ENCODE data around the gene AFG1L. TPM values are rescaled to one million over a fixed set of nuclear protein-coding genes. Genes with fewer than 3 reads are reported as not detected.

The AFG1L gene
- total and polyA plus RNA-seq, 2 experiments from 2014 or later, result 4.1 to 8.7 TPM

DNA sequence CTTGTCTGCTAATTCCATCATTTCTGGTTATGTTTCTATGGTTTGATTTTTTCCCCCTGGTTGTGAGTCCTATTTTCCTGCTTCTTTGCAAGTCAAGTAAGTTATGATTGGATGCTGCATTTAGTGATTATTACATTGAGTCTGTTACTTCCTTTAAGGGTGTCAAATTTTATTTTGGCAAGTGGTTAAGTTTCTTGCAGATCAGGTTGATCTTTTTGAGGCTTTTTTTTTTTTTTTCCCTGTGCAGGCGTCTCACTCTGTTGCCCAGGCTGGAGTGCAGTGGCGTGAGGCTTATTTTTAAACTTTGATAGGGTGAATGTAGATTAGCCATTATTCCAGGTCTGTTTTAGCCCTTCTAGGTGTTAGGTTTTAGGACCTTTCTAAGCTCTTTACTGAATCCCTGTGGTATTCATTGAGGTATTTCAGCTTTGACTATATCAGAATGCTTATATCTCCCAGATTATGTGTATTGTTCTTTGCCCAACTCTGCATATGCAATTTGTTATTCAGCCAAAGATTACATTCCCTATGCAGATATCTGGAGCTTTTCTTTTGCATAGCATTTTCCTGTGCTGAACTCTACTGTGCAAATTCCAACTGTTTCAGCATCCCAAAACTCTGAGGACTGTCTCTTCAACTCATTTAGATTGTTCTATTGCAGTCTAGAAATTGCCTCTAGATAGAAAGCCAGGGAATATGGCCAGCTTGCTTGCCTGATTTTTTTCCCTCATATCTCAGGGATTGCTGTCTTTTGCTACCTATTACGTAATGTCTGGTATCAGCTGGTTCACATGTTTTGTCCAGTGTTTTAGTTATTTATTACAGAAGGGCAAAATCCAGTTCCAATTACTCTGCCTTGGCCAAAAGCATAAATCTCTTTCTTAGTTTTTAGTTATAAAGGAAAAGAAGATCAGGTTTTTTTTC is 113.3 kb downstream of the AFG1L start (continued):
- TF ChIP-seq, protein P1, sequence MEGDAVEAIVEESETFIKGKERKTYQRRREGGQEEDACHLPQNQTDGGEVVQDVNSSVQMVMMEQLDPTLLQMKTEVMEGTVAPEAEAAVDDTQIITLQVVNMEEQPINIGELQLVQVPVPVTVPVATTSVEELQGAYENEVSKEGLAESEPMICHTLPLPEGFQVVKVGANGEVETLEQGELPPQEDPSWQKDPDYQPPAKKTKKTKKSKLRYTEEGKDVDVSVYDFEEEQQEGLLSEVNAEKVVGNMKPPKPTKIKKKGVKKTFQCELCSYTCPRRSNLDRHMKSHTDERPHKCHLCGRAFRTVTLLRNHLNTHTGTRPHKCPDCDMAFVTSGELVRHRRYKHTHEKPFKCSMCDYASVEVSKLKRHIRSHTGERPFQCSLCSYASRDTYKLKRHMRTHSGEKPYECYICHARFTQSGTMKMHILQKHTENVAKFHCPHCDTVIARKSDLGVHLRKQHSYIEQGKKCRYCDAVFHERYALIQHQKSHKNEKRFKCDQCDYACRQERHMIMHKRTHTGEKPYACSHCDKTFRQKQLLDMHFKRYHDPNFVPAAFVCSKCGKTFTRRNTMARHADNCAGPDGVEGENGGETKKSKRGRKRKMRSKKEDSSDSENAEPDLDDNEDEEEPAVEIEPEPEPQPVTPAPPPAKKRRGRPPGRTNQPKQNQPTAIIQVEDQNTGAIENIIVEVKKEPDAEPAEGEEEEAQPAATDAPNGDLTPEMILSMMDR (conservative IDR thresholded peaks at IDR 0.05; ENCODE audit: low read depth in 2 of 2), result no peak
- no peak for TF ChIP-seq JUNB (IDR thresholded peaks at IDR 0.05; ENCODE audit: unreplicated experiment)
- TF ChIP-seq CREB1 (CRISPR knock-in tag; IDR thresholded peaks at IDR 0.05; ENCODE audit: low read depth), result no peak
- TF ChIP-seq, protein P2, sequence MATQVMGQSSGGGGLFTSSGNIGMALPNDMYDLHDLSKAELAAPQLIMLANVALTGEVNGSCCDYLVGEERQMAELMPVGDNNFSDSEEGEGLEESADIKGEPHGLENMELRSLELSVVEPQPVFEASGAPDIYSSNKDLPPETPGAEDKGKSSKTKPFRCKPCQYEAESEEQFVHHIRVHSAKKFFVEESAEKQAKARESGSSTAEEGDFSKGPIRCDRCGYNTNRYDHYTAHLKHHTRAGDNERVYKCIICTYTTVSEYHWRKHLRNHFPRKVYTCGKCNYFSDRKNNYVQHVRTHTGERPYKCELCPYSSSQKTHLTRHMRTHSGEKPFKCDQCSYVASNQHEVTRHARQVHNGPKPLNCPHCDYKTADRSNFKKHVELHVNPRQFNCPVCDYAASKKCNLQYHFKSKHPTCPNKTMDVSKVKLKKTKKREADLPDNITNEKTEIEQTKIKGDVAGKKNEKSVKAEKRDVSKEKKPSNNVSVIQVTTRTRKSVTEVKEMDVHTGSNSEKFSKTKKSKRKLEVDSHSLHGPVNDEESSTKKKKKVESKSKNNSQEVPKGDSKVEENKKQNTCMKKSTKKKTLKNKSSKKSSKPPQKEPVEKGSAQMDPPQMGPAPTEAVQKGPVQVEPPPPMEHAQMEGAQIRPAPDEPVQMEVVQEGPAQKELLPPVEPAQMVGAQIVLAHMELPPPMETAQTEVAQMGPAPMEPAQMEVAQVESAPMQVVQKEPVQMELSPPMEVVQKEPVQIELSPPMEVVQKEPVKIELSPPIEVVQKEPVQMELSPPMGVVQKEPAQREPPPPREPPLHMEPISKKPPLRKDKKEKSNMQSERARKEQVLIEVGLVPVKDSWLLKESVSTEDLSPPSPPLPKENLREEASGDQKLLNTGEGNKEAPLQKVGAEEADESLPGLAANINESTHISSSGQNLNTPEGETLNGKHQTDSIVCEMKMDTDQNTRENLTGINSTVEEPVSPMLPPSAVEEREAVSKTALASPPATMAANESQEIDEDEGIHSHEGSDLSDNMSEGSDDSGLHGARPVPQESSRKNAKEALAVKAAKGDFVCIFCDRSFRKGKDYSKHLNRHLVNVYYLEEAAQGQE (IDR thresholded peaks at IDR 0.05; ENCODE audit: unreplicated experiment), result no peak
- TF ChIP-seq, protein P3, sequence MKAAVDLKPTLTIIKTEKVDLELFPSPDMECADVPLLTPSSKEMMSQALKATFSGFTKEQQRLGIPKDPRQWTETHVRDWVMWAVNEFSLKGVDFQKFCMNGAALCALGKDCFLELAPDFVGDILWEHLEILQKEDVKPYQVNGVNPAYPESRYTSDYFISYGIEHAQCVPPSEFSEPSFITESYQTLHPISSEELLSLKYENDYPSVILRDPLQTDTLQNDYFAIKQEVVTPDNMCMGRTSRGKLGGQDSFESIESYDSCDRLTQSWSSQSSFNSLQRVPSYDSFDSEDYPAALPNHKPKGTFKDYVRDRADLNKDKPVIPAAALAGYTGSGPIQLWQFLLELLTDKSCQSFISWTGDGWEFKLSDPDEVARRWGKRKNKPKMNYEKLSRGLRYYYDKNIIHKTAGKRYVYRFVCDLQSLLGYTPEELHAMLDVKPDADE (IDR thresholded peaks at IDR 0.05), result no peak
- no peak for TF ChIP-seq EZH2 (IDR thresholded peaks at IDR 0.05; ENCODE audit: low read depth, unreplicated experiment)

DNA sequence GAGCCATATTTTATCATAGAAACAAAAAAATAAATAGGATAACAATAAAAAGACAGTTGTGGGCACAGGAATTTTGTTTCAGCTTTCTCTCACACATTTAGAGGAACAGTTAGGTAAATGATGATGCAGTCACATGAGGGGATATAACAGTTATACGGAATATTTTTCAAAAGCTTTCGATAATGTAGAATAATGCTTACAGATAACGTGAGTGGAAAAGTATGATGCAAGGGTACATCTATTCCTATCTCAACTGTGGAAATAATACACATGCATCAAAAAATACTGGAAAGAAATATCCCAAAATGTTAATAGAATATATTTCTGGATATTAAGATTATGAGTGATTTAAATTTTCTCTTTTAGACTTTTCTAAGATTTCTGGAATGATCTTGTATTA is 114.0 kb downstream of the AFG1L start:
- Histone ChIP-seq H3K36me3 (ENCODE audit: insufficient read depth) (no peaks in the 10 kb centered on the region), H4K20me1 (replicated peaks; ENCODE audit: insufficient read depth) (no peaks in the 10 kb centered on the region), H3K4me3 (no peak overlapping the region), H3K27me3 (ENCODE audit: insufficient read depth) (no peaks in the 10 kb centered on the region), H3K27ac (ENCODE audit: low read depth) (no peak overlapping the region), H3K4me2 (no peak overlapping the region), H3K9me2 (ENCODE audit: insufficient read depth) (0 out of 2 replicates have a peak, but pooled peaks cover 4% of the 10 kb centered on the region), H3K4me1 (ENCODE audit: insufficient read depth) (no peaks in the 10 kb centered on the region), H2AFZ (no peak overlapping the region), H3K79me2 (replicated peaks; ENCODE audit: insufficient read depth) (no peaks in the 10 kb centered on the region), H3F3A (replicated peaks; ENCODE audit: low read depth) (no peaks in the 10 kb centered on the region)
- Mint-ChIP-seq H3K9me3 (peaks cover 20% of the 10 kb centered on the region), H3K36me3 (ENCODE audit: low read depth) (peaks cover 6% of the 10 kb centered on the region), H3K27ac (no peak overlapping the region), H3K4me3 (no peak overlapping the region), H3K4me1 (no peaks in the 10 kb centered on the region), H3K27me3 (ENCODE audit: insufficient read depth, low read depth, poor library complexity) (no peaks in the 10 kb centered on the region)
- ATAC-seq (no peak), DNase-seq (ENCODE audit: low spot score) (no peak)
- no peak for TF ChIP-seq EZH2 (IDR thresholded peaks at IDR 0.05; ENCODE audit: low read depth, unreplicated experiment)
- TF ChIP-seq, protein P2 (IDR thresholded peaks at IDR 0.05; ENCODE audit: unreplicated experiment), result no peak
- TF ChIP-seq ZNF114 (CRISPR knock-in tag; IDR thresholded peaks at IDR 0.05), result no peak
- TF ChIP-seq JUNB (IDR thresholded peaks at IDR 0.05; ENCODE audit: unreplicated experiment), result no peak
- TF ChIP-seq, protein P1 (conservative IDR thresholded peaks at IDR 0.05; ENCODE audit: low read depth in 2 of 2), result no peak
- no peak for TF ChIP-seq CREB1 (CRISPR knock-in tag; IDR thresholded peaks at IDR 0.05; ENCODE audit: low read depth)

All from GM23338 (cell line).